T-helper 22 cell (primary cell): ENCODE measurements around the gene APH1B.
"Not testable (repeated sequence)": the region's sequence is repeated elsewhere in the genome, so short reads cannot be mapped to it uniquely, and the experiment has no call there.

Experiments
- DNase-seq: peaks from one replicate; pipeline ENCODE4 v3.0.0-alpha.2; 2020; ENCODE audit warnings: low read depth

The APH1B gene

DNA sequence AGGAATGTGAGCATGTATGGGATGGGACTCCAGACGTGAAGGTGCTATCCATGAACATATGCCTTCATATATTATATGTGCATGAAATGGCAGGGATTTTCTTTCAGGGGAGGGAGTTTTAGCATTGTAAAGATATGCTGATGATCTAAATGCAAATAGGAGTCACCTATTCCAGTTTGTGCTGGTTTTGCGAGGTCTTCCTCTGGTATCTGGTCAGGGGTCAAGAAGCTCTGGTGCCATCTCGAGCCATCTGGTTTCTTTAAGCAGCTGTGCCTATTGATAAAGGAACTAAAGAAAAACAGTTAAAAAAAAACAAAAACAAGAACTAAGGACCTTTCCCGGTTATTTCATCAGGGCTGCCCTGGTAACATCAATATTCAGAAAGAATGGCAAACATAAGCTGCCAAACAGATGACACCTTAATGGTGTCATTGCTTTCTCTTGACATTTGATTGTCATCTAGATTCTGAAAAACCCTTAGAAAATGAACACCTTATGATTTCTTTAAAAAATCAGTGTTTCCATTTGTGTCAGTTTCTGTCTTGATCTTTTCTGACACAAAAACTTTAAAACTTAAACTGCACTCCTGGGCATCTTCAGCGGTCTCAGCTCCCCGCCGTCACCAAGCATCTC lies 22.7 kb downstream of the APH1B start:
- no peak for DNase-seq

- no peak for DNase-seq
Measured at GRCh38 chr15:63301088-63301487, 23.7 kb downstream of the APH1B start.

DNA sequence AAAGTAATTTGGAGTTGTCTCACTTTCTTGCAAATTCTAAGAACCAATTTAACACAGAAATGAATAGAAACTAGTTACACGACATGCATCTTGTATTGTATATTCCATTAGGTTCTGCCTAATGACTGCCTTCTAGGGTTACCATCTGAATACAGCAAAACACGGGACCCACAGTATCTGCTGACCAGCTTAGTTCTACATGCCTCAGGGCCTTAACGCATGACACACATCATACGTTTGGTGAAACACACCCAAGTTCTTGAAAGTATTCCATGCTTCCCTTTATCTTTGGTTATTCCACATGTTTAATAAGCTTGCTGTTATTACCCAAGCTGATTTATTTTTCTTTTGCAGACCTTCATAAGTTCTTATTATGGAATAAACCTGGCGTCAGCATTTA lies 27.9 kb downstream of the APH1B start:
- no peak for DNase-seq

GRCh38 chr15:63306492-63307073 lies 29.2 kb downstream of the APH1B start:
- no peak for DNase-seq

GRCh38 chr15:63308491-63308890 lies 31.1 kb downstream of the APH1B start:
- DNase-seq: no peak

- DNase-seq: no peak
Measured at GRCh38 chr15:63308947-63309346, 31.5 kb downstream of the APH1B start.

DNA sequence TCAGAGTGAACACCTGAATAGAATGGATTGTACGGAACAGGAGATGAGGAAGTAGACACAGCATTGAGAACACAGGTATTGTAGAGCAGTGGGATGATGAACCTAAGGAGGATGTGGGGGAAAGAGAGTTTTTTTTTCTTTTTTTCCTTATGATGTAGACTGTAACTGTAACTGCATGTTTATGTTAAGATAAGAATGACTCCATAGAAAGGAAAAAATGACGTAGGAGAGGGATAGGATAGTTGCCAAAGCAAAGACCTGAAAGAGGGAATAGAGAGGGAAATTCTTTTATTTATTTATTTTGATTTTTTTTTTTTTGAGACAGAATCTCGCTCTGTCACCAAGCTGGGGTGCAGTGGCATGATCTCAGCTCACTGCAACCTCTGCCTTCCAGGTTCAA lies 33.2 kb downstream of the APH1B start:
- no peak for DNase-seq

- no peak for DNase-seq
Measured at GRCh38 chr15:63312286-63312685, 34.9 kb downstream of the APH1B start.

DNA sequence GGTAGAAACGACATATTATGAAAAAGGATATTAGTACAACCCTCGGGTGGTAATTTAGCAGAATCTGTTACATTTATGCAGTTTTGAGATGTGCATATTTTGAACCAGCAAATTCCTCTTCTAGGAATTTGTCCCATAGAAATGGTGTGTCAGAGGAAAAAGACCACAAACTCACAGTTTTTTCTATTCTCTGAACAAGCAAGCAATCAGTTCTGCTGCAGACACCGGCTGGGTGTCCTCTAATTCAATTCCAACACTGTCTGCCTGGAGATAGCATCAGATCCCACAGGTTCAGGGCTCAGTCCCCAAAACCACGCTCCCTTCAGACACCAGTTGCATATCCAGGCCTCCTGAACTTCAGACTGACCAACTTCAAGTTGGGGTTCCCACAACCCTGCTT lies 36.4 kb downstream of the APH1B start:
- no peak for DNase-seq

GRCh38 chr15:63314409-63314808 lies 37.0 kb downstream of the APH1B start:
- DNase-seq: no peak

GRCh38 chr15:63318344-63318743 lies 40.9 kb downstream of the APH1B start:
- no peak for DNase-seq

DNA sequence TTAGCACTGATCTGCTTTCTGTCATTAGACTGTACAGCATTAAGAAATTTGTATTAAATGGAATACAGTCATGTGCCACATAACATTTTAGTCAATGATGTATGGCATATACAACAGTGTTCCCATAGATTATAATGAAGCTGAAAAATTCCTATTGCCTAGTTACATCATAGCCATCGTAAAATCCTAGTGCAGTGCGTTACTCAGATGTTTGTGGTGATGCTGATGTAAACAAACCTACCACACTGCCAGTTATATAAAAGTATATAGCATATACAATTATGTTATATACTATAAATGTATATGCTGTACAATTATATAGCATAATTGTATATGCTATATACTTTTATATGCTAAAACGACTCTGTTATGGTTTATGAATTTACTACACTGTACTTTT lies 41.7 kb downstream of the APH1B start:
- no peak for DNase-seq

DNA sequence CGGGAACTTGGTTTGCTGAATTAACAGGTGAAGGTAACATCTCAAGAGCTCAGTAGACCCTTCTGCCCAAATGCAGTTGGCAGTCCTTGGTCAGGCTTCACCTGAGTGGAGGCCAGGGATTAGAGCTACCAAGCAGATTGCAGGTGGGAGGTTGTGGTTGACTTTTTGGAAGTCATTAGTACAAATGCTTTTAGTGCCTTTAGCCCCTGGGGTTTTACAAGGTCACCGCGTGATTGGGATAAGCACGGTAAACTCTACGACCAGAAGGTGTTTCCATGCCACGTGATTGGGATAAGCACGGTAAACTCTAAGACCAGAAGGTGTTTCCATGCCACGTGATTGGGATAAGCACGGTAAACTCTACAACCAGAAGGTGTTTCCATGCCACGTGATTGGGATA lies 43.0 kb downstream of the APH1B start:
- not testable (repeated sequence) for DNase-seq

- DNase-seq: not testable (repeated sequence)
Measured at GRCh38 chr15:63320981-63321380, 43.6 kb downstream of the APH1B start.

DNA sequence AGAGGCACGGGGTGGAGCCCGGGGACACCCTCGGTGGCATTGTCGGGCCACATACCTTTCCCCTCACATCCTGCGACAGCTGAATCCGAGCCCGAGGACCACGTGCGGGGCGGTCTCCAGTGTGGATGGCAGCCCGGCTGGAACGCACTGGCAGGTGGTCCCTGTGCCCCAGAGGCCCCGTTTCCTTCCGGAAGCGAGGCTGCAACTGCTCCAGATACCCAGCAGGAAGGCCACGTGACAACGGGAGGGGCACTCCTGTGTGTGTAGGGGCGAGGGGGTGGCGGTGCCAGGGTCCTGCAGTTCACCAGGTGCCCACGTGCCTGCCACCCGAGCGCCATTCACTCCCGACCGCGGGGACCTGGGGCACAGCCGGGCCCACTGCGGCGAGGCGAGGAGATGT lies 44.1 kb downstream of the APH1B start:
- DNase-seq: no peak

GRCh38 chr15:63322541-63322940 lies 45.1 kb downstream of the APH1B start:
- DNase-seq: no peak

DNA sequence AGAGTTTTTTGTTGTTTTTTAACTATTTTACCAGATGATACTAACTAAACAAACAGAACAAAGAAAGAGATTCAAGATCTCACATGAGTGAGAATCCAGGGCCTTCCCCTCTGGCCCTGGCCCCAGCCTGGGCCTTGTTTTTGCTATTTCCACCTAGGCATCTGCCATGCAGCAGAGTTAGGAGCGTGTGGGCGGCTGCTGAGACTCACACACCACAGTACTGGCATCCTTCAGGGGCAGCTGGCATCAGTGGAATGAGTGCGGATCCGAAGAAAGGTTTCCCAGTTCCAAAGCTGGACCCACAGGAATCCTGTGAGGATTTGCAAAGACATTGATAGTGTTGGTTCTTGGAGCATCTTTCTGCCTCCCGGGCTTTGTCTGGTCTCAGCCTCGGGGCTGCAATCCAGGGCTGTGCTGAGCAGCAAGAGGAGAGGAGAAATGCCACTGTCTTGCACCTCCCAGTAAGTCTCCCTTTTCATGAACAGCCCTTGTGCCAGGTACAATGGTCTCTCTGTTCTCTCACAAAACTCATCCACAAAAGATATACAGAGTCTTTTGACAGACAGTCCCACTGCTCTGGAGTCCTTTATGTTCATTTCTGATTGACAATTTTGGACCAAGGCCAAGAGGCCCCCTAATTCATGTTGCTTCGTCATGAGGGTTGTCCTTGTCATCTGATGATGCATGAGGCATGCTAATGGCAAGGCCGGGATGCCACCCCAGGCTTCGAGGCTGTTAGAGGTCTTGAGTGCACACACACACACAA lies 46.6 kb downstream of the APH1B start:
- no peak for DNase-seq

GRCh38 chr15:63324770-63325169 lies 47.4 kb downstream of the APH1B start:
- no peak for DNase-seq

DNA sequence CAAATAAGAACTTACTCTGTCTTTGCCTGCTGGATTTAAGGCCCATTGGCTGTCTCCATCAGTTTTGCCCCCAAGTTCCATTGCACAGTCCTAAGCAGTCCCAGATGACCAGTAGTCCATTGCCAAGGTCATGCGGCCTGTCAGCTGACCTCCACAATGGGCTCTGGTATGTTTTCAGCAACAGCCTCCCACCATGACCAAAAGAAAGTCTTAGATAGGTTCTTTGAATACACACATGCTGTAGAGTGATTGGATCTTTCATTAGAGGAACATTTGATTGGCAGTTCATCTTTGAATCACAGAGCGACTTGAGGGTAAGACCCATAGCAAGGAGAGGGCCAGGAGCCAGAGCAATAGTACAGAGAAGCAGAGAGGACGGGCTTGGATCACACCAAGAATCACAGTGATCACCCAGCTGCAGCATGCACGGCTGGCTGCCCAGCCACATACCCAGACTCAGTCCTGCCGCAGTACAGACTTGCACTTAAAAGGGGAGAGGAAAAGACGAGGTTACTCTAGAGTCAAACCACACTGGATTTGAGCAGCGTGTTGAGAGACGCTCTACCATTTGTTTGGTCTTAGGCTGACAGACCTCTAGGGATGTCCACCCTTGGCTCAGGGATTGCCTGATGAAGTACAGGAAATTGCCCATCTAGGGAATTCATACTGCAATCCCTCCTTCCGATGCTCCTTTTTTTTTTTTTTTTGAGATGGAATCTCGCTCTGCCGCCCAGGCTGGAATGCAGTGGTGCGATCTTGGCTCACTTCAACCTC lies 50.4 kb downstream of the APH1B start:
- no peak for DNase-seq

- no peak for DNase-seq
Measured at GRCh38 chr15:63329567-63330350, 52.4 kb downstream of the APH1B start.

GRCh38 chr15:63330926-63331325 lies 53.5 kb downstream of the APH1B start:
- no peak for DNase-seq

DNA sequence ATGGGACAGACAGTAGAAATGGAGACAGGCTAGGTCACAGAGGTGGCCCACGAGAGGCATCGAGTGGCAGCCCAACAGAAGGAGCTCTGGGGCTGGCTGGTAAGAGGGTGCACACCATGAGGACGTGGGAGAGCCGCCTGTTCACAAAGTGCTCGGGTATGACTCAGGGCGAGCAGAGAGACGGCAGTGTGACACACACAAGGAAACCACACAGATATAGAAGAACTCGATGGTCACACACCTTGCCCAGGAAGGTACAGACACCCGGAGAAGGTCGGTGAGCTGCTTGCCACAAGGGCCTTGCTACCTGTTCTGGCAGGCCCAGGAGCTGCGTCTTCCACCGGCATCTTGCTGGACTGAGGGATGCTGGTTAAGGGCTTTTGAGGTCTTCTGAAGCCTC lies 54.1 kb downstream of the APH1B start:
- DNase-seq: no peak
